Activated CD4-positive, CD25-positive, alpha-beta regulatory T cell treated with anti-CD3 and anti-CD28 coated beads, Interleukin-2, amount 50 U/mL, for 16 hours (primary cell): ENCODE data around the gene SLC22A24.
"Not testable (repeated sequence)": the region's sequence is repeated elsewhere in the genome, so short reads cannot be mapped to it uniquely, and the experiment has no call there.

Experiments used
- DNase-seq: peaks from one replicate; pipeline ENCODE4 v3.0.0-alpha.2; 2020; ENCODE audit warnings: low read depth, low spot score

Gene SLC22A24

GRCh38 chr11:63144121-63144520 lies at the start of gene SLC22A24:
TSS of gene SLC22A24 (minus strand) at chr11:63144221. CDS start at chr11:63143779, 442 bp downstream.
- DNase-seq, result no peak

- DNase-seq, result no peak
Observed at GRCh38 chr11:63180536-63180935, 36.5 kb upstream of the SLC22A24 start.

GRCh38 chr11:63179432-63180041 lies 35.5 kb upstream of the SLC22A24 start:
- DNase-seq, result no peak

- DNase-seq, result no peak
Observed at GRCh38 chr11:63177872-63178271, 33.9 kb upstream of the SLC22A24 start.

- DNase-seq, result no peak
Observed at GRCh38 chr11:63165706-63166310, 21.8 kb upstream of the SLC22A24 start.

GRCh38 chr11:63155794-63156193 lies 11.8 kb upstream of the SLC22A24 start:
- DNase-seq, result no peak

- DNase-seq, result no peak
Observed at GRCh38 chr11:63146581-63146980, 2.6 kb upstream of the SLC22A24 start.

GRCh38 chr11:63142459-63142858 lies 1.6 kb downstream of the SLC22A24 start:
- DNase-seq, result no peak

GRCh38 chr11:63132985-63133775 lies 10.8 kb downstream of the SLC22A24 start:
- DNase-seq, result no peak

GRCh38 chr11:63099555-63099954 lies 44.5 kb downstream of the SLC22A24 start:
- DNase-seq, result no peak

- no peak for DNase-seq
Observed at GRCh38 chr11:63080682-63081081, 63.3 kb downstream of the SLC22A24 start.

GRCh38 chr11:63046203-63046602 lies 97.8 kb downstream of the SLC22A24 start:
- not testable (repeated sequence) for DNase-seq

- no peak for DNase-seq
Observed at GRCh38 chr11:63042596-63042995, 101.4 kb downstream of the SLC22A24 start.

GRCh38 chr11:63032457-63032856 lies 111.6 kb downstream of the SLC22A24 start:
- no peak for DNase-seq
